Rectal smooth muscle tissue (tissue), 1 donor: ENCODE data around the gene KRT82.
"Not testable (repeated sequence)": the region's sequence is repeated elsewhere in the genome, so short reads cannot be mapped to it uniquely, and the experiment has no call there.

ENCODE experiments used
- H3K27ac ChIP-seq: one replicate; pipeline ENCODE4 v1.7.0; 2013; ENCODE audit warnings: low read depth, low read length, inconsistent platforms
- H3K27me3 ChIP-seq: one replicate; pipeline ENCODE4 v1.7.0; 2013; ENCODE audit warnings: low read length; ENCODE audit not compliant: control insufficient read depth, insufficient read depth
- H3K36me3 ChIP-seq: one replicate; pipeline ENCODE4 v1.7.0; 2013; ENCODE audit warnings: low read length; ENCODE audit not compliant: control insufficient read depth, insufficient read depth
- H3K4me1 ChIP-seq: one replicate; pipeline ENCODE4 v1.7.0; 2013; ENCODE audit warnings: low read length; ENCODE audit not compliant: control insufficient read depth, insufficient read depth
- H3K4me3 ChIP-seq: one replicate; pipeline ENCODE4 v1.7.0; 2013; ENCODE audit warnings: low read length
- H3K9ac ChIP-seq: one replicate; pipeline ENCODE4 v1.7.0; 2013; ENCODE audit warnings: low read length

Gene KRT82

GRCh38 chr12:52414936-52415335 lies 8.8 kb upstream of the KRT82 start:
- no peak overlapping the region for H3K4me3 ChIP-seq
- H3K9ac ChIP-seq, result no peak overlapping the region
- peaks cover 2% of the 10 kb centered on the region for H3K27me3 ChIP-seq
- no peaks in the 10 kb centered on the region for H3K36me3 ChIP-seq
- no peak overlapping the region for H3K27ac ChIP-seq
- peaks cover 18% of the 10 kb centered on the region for H3K4me1 ChIP-seq

- no peak overlapping the region for H3K4me3 ChIP-seq
- H3K27ac ChIP-seq, result no peak overlapping the region
- no peak overlapping the region for H3K9ac ChIP-seq
- peaks cover 2% of the 10 kb centered on the region for H3K27me3 ChIP-seq
- H3K4me1 ChIP-seq, result peaks cover 18% of the 10 kb centered on the region
- no peaks in the 10 kb centered on the region for H3K36me3 ChIP-seq
These were observed 7.7 kb upstream of the KRT82 start for GRCh38 chr12:52413782-52414345.

- H3K36me3 ChIP-seq, result no peaks in the 10 kb centered on the region
These were observed 7.1 kb upstream of the KRT82 start for GRCh38 chr12:52413202-52413601.

DNA sequence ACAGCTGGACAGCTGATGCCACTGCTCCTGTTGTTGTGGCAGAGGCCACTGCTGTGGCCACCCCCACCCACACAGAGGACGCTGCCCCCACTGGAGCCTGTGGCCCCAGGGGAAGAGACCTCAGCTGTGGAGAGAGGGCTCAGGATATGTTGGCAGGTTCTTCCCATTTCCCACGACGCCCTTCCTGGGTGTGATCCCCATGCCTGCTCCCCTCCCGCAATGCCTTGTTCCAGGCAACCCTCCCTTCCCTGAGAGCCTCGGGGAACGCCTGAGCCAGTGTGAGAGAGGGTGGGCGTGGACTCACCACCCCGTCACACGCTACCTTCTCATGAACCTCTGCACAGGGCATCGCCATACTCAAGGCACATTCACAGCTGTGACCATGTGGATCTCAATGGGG lies 5.7 kb upstream of the KRT82 start:
- Histone ChIP-seq H3K4me3 (no peak overlapping the region), H3K27ac (no peak overlapping the region), H3K9ac (no peak overlapping the region), H3K27me3 (peaks cover 2% of the 10 kb centered on the region), H3K36me3 (no peaks in the 10 kb centered on the region), H3K4me1 (peaks cover 18% of the 10 kb centered on the region)

More at GRCh38 chr12:52413202-52413601, 7.1 kb upstream of the KRT82 start:
- H3K4me3 ChIP-seq, result no peak overlapping the region
- H3K27ac ChIP-seq, result no peak overlapping the region
- H3K27me3 ChIP-seq, result peaks cover 2% of the 10 kb centered on the region
- no peak overlapping the region for H3K9ac ChIP-seq
- H3K4me1 ChIP-seq, result peaks cover 18% of the 10 kb centered on the region

DNA sequence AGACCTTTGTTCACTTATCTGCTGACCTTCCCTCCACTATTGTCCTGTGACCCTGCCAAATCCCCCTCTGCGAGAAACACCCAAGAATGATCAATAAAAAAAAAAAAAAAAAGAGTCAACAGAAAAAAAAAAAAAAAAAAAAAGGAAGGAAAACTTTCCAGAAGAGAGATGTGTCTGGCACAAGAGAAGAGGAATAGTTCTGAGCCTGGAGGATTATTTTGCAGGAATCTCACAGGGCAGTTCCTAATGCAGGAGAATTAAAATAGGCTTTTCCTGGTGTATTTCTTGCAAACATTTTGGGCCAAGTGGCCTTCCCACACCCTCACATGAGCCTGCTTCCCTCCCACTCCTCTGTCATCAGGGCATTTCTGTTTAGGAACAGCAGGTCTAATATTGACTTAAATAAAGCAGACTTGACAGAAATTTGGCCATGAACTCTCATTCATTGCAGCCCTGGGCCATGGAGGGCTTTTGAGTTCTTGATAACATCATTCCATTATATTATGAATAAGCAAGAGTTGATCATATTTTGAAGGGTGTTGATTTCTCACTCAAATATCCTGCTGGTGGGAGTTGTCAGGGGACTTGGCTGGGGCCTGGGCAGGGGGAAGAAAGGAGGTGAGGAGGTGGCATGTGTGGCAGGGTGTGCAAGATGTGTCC lies 4.6 kb upstream of the KRT82 start:
- not testable (repeated sequence) for H3K4me3 ChIP-seq, H3K27ac ChIP-seq, H3K36me3 ChIP-seq, H3K4me1 ChIP-seq, H3K9ac ChIP-seq, H3K27me3 ChIP-seq

- Histone ChIP-seq H3K4me1 (no peaks in the 10 kb centered on the region), H3K4me3 (no peak overlapping the region), H3K36me3 (no peaks in the 10 kb centered on the region), H3K9ac (no peak overlapping the region), H3K27ac (no peak overlapping the region), H3K27me3 (peaks cover 2% of the 10 kb centered on the region)
These were observed 1.8 kb upstream of the KRT82 start for GRCh38 chr12:52407918-52408317.

DNA sequence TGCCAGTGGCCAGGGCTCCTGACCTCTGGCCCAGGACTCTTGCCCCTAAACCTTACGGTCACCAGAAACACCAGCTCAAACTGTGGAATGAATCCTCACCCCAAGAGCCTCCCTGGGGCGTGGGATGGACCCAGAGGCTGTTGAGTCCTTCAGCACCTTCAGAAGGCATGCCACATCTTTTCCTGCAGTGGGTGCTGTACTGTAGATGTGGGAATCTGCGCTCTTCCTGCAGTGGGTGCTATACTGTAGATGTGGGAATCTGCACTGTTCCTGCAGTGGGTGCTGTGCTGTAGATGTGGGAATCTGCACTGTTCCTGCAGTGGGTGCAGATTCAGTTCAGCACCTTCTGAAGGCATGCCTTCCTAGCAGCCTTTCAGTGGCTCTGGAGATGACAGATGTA lies 1.2 kb downstream of the KRT82 start:
- Histone ChIP-seq H3K4me3 (no peak overlapping the region), H3K4me1 (no peaks in the 10 kb centered on the region), H3K36me3 (no peaks in the 10 kb centered on the region), H3K27ac (no peak overlapping the region), H3K27me3 (no peaks in the 10 kb centered on the region), H3K9ac (no peak overlapping the region)

DNA sequence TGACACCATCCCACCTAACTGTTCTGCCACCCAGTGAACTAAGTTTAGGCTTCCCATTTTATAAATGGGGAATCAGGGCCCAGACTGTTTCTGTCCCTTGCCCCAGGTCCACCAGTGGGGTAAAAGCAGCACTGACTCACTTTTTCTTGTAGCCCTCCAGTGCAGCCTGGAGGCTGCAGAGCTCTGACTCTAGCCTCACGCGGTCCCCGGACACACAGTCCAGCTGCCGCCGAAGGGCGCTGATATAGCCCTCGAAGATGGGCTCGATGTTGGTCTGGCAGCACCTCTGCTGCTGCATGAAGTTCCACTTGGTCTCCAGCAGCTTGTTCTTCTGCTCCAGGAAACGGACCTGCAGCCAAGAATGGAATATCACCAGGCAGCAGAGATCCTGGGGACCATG lies 2.6 kb downstream of the KRT82 start:
- Histone ChIP-seq H3K4me1 (no peaks in the 10 kb centered on the region), H3K9ac (no peak overlapping the region), H3K4me3 (no peak overlapping the region), H3K27ac (no peak overlapping the region), H3K27me3 (no peaks in the 10 kb centered on the region), H3K36me3 (no peaks in the 10 kb centered on the region)

- no peaks in the 10 kb centered on the region for H3K36me3 ChIP-seq
- H3K4me1 ChIP-seq, result no peaks in the 10 kb centered on the region
- H3K4me3 ChIP-seq, result no peak overlapping the region
- no peak overlapping the region for H3K9ac ChIP-seq
- no peaks in the 10 kb centered on the region for H3K27me3 ChIP-seq
- no peak overlapping the region for H3K27ac ChIP-seq
These were observed 3.1 kb downstream of the KRT82 start for GRCh38 chr12:52402873-52403540.

GRCh38 chr12:52402377-52402776 lies 3.8 kb downstream of the KRT82 start:
- no peak overlapping the region for H3K9ac ChIP-seq
- H3K27ac ChIP-seq, result no peak overlapping the region

DNA sequence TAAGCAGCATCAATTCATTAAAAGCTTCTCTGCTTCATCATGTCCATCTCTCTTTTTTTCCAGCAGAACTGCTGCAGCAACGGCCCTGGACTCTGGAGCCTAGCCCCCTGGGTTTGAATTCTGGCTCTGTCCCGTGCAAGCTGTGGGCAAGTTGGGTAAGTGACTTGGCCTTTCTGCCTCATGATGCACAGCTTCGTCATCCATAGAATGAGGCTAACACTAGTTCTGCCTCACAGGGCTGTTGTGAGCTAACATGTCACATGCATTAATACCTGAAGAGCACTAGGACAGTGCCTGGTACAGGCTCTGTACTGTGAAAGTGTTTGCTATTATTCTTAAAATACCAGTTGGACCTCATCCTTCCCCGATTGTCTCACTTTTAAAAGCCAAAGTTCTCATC lies 4.2 kb downstream of the KRT82 start:
- H3K27ac ChIP-seq, result no peak overlapping the region
- no peaks in the 10 kb centered on the region for H3K27me3 ChIP-seq
- no peaks in the 10 kb centered on the region for H3K36me3 ChIP-seq
- no peak overlapping the region for H3K4me3 ChIP-seq
- no peaks in the 10 kb centered on the region for H3K4me1 ChIP-seq
- no peak overlapping the region for H3K9ac ChIP-seq

More at GRCh38 chr12:52402377-52402776, 3.8 kb downstream of the KRT82 start:
- Histone ChIP-seq H3K27me3 (no peaks in the 10 kb centered on the region), H3K36me3 (no peaks in the 10 kb centered on the region), H3K4me3 (no peak overlapping the region), H3K4me1 (no peaks in the 10 kb centered on the region)

DNA sequence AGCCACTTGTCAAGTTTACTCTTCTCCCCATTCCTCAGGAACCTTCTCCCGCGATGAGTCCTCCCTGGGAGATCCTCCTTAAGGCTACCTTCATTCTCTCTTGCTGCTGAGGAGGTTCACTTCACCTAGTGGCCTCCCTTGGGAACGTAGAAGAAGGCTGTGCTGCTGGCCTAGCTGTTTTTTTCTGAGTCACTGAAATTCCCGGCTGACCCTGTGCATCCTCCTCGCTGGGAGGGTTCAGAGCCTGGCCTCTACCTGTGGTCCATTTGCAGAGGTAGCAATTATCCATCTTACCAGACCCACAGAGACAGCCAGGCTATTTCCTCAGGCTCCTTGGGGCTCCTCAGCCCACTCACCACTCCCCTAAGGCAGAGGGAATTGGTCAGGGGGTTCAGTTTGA lies 4.6 kb downstream of the KRT82 start:
- H3K4me1 ChIP-seq, result no peaks in the 10 kb centered on the region
- no peak overlapping the region for H3K9ac ChIP-seq
- no peaks in the 10 kb centered on the region for H3K36me3 ChIP-seq
- H3K27ac ChIP-seq, result no peak overlapping the region
- H3K4me3 ChIP-seq, result no peak overlapping the region
- no peaks in the 10 kb centered on the region for H3K27me3 ChIP-seq

DNA sequence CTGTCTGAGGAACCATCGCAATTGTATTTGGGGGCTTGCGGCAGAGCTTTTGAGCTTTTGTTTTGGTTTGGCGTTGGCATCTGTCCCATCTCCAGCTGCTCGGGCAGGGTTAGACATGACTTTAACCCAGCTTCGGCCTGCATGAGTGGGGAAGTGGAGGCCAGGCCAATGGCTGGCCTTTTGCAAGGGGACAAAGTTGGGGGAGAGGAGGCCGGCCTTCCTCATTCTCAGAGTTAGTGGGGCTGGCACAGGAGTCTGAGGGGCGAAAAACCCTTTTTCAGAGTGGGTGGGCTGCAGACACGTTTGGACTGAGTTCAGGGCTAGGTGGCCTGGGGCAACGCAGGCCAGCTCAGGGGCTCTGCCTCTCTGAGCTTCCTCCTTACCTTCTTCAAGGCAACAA lies 5.2 kb downstream of the KRT82 start:
- Histone ChIP-seq H3K4me1 (no peaks in the 10 kb centered on the region), H3K27me3 (no peaks in the 10 kb centered on the region), H3K36me3 (no peaks in the 10 kb centered on the region), H3K9ac (no peak overlapping the region), H3K4me3 (no peak overlapping the region), H3K27ac (no peak overlapping the region)
